ENCODE measurements around the gene HECA.
"Not testable (repeated sequence)": the region's sequence is repeated elsewhere in the genome, so short reads cannot be mapped to it uniquely, and the experiment has no call there.

The HECA gene

DNA sequence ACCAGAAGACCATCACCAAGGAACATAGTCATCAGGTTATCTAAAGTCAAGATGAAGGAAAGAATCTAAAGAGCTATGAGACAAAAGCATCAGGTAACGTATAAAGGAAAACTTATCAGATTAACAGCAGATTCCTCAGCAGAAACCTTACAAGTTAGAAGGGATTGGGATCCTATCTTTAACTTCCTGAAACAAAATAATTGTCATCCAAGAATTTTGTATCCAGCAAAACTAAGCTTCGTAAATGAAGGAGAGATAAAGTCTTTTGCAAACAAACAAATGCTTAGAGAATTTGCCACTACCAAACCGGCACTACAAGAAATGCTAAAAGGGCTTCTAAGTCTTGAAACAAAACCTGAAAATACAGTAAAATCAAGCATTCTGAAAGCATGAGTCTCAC lies 71.0 kb downstream of the HECA start:
- no peak for DNase-seq (ENCODE audit: low read depth)

DNA sequence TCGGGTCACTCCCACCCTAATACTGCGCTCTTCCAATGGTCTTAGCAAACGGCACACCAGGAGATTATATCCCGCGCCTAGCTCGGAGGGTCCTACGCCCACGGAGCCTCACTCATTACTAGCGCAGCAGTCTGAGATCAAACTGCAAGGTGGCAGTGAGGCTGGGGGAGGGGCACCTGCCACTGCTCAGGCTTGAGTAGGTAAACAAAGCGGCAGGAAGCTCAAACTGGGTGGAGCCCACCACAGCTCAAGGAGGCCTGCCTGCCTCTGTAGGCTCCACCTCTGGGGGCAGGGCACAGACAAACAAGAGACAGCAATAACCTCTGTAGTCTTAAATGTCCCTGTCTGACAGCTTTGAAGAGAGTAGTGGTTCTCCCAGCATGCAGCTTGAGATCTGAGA lies 75.9 kb downstream of the HECA start:
- DNase-seq (ENCODE audit: low read depth) = not testable (repeated sequence)

DNA sequence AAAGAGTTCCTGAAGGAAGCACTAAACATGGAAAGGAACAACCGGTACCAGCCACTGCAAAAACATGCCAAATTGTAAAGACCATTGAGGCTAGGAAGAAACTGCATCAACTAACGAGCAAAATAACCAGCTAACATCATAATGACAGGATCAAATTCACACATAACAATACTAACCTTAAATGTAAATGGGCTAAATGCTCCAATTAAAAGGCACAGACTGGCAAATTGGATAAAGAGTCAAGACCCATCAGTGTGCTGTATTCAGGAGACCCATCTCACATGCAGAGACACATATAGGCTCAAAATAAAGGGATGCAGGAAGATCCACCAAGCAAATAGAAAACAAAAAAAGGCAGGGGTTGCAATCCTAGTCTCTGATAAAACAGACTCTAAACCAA lies 77.6 kb downstream of the HECA start:
- DNase-seq (ENCODE audit: low read depth) = not testable (repeated sequence)

DNA sequence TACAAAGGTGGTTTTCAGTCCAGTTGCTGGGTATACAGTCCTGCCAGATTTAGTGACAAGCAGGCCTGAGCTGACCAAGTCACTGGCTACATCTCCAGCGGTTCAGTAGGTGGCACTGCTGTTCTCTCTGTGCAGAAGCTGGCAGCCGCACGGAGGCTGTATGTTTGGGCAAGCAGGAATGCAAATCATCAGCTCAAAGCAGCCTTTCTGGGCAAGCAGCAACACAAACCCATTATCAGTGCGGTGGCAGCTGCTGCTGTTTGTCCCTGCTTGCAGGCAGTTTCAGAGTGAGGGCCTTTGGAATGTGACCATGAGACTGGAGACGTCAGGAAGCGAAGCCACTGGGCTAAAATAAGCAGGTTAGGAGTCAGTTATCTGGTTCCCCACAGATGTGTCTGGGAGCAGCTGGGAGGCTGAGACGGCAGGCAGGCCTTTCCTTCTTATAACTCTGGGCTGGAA lies 84.4 kb downstream of the HECA start:
- peak; percentile 88 for DNase-seq (ENCODE audit: low read depth)

DNA sequence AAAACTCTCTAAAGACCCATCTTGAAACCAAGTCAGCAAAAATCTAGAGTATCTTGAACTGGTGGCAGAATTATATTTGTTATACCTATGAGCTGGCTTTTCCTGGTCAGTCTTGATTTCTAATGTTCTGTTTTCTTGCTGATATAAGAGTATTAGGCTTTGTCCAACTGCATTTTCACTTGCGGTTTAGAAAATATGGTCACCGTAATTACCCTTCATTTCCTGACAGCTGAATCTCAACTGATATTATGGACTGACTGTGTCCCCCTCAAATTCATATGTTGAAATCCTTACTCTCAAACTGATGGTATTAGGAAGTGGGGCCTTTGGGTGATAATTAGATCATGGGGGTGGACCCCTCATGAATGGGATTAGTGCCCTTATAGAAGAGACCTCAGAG lies 84.9 kb downstream of the HECA start:
- DNase-seq (ENCODE audit: low read depth) = no peak

DNA sequence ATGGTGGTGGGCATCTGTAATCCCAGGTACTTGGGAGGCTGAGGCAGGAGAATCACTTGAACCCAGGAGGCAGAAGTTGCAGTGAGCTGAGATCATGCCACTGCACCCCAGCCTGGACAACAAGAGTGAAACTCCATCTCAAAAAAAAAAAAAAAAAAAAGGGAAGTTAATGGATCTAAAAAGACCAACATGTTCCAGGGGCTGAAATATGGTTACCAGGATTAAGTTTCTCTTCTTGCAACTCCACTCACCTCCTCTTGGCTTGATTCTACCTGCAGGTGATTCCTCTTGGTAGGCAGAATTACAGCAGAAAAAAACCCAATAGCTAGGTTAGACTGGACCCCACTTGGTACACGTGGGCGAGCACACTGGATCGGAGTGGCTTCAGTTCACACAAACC lies 93.5 kb downstream of the HECA start:
- DNase-seq (ENCODE audit: low read depth) = not testable (repeated sequence)
